OCI-LY7 (cell line): Measurements from ENCODE around the gene MALRD1. TPM values are rescaled to one million over a fixed set of nuclear protein-coding genes. Genes with fewer than 3 reads are reported as not detected.

Experiments
- BruUV-seq: library from RNA; stranded (reverse); fragments of 400-500 nt; replicated peaks from 2 replicates; lab custom pipeline; 2021; lab: Mats Ljungman, UMichigan
- CTCF ChIA-PET: fragments of 300-600 bp; sonication (Branson Sonifier 250); formaldehyde crosslinking; loops from one replicate; lab custom pipeline; 2022; ENCODE audit warnings: antibody characterized with exemption; ENCODE audit not compliant: unreplicated experiment; lab: Charles Lee
- POLR2A ChIA-PET: fragments of 300-600 bp; sonication (Branson Sonifier 250); formaldehyde crosslinking; loops from one replicate; lab custom pipeline; 2022; ENCODE audit warnings: antibody characterized with exemption; lab: Charles Lee
- DNase-seq: peaks from one replicate; pipeline ENCODE4 v3.0.0-alpha.2; 2015; ENCODE audit warnings: low spot score
- H2AFZ ChIP-seq: fragments of 200-600 bp; sonication (generic), shearing (Covaris generic); 2 replicates; pipeline ENCODE4 v1.6.1; 2014; ENCODE audit warnings: mild to moderate bottlenecking, antibody characterized with exemption, low read length, moderate library complexity
- H3K27ac ChIP-seq: fragments of 200-600 bp; sonication (generic); 2 replicates; pipeline ENCODE4 v1.5.1; 2014; ENCODE audit warnings: mixed run types, low read depth, mild to moderate bottlenecking, moderate library complexity, low read length, inconsistent platforms; ENCODE audit not compliant: poor library complexity, severe bottlenecking
- H3K36me3 ChIP-seq: fragments of 200-600 bp; sonication (generic); 2 replicates; pipeline ENCODE4 v1.6.1; 2014; ENCODE audit warnings: mild to moderate bottlenecking, antibody characterized with exemption, low read length, moderate library complexity, mixed read lengths; ENCODE audit not compliant: insufficient read depth
- H3K4me1 ChIP-seq: fragments of 200-600 bp; sonication (generic); 2 replicates; pipeline ENCODE4 v1.5.1; 2014; ENCODE audit warnings: mild to moderate bottlenecking, low read length; ENCODE audit not compliant: insufficient read depth, poor library complexity, severe bottlenecking
- H3K4me2 ChIP-seq: fragments of 200-600 bp; sonication (generic); 2 replicates; pipeline ENCODE4 v1.6.1; 2014; ENCODE audit warnings: mild to moderate bottlenecking, low read length
- H3K4me3 ChIP-seq: fragments of 200-600 bp; sonication (generic); 2 replicates; pipeline ENCODE4 v1.5.1; 2014; ENCODE audit warnings: mild to moderate bottlenecking, low read depth, low read length; ENCODE audit not compliant: poor library complexity, severe bottlenecking
- H3K79me2 ChIP-seq: fragments of 200-600 bp; sonication (generic); 2 replicates; pipeline ENCODE4 v1.6.1; 2016; ENCODE audit warnings: low read depth, mild to moderate bottlenecking, low read length, moderate library complexity, mixed read lengths; ENCODE audit not compliant: insufficient read depth
- H3K9me2 ChIP-seq: fragments of 200-600 bp; sonication (generic); 2 replicates; pipeline ENCODE4 v1.6.1; 2016; ENCODE audit warnings: mild to moderate bottlenecking, low read length, mixed read lengths; ENCODE audit not compliant: insufficient read depth
- H3K9me3 ChIP-seq: fragments of 200-600 bp; sonication (generic); 2 replicates; pipeline ENCODE4 v1.6.1; 2014; ENCODE audit warnings: mild to moderate bottlenecking, mixed run types, low read length, mixed read lengths
- H4K20me1 ChIP-seq: fragments of 200-600 bp; sonication (generic); 2 replicates; pipeline ENCODE4 v1.6.1; 2014; ENCODE audit warnings: mild to moderate bottlenecking, antibody characterized with exemption, low read length, moderate library complexity, mixed read lengths; ENCODE audit not compliant: insufficient read depth
- EZH2phosphoT487 ChIP-seq: fragments of 200-600 bp; sonication (generic); IDR thresholded peaks from 2 replicates; pipeline ENCODE4 v1.6.1; 2018; ENCODE audit warnings: low read depth, borderline replicate concordance, mild to moderate bottlenecking, mixed run types, antibody characterized with exemption, low read length, moderate library complexity, mixed read lengths
- intact Hi-C: fragments of 100-400 bp; cut with micrococcal nuclease; formaldehyde crosslinking; loops from one replicate; pipeline ENCODE4 v1.10.0; 2022; ENCODE audit not compliant: unreplicated experiment
- total RNA-seq, 2 experiments: library from RNA; depleted of rRNA in 1 of 2; stranded (reverse); fragments of >200 nt in 1 of 2; shearing (Covaris generic) in 1 of 2; gene quantifications; 2 replicates each; pipeline ENCODE4 v1.2.3, GENCODE V29; 2014 to 2022
- TF ChIP-seq, protein P1 (sequence below): fragments of 200-600 bp; sonication (generic); conservative IDR thresholded peaks from 2 replicates; pipeline ENCODE4 v1.5.1; 2014; ENCODE audit warnings: mild to moderate bottlenecking, antibody characterized with exemption, low read length, moderate library complexity, mixed read lengths

MALRD1 gene
- total RNA-seq, 2 experiments from 2014 or later: not detected

DNA sequence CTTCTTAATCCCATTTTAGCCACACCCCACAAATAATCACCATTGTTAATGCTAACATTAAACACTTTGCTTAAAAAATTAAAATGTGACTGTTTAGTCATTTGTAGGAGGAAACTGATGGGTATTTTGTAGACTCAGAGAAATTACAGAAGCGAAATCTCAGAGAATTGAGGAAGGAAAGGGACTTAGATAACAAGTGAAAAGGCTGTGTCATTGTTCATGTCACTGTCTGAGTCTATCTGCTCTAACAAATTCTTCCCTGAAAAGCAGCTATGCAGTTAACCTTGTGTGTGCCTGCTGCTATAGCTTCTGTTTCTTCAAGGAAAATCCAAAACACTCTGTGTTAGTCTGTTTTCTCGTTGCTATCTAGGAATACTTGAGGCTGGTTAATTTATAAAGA is 726.7 kb downstream of the MALRD1 start:
- H3K9me2 ChIP-seq: no peaks in the 10 kb centered on the region
- POLR2A ChIA-PET: no interaction called here
- no peaks in the 10 kb centered on the region for H3K4me1 ChIP-seq
- no peak for DNase-seq
- H4K20me1 ChIP-seq: no peaks in the 10 kb centered on the region
- TF ChIP-seq EZH2phosphoT487: no peak
- TF ChIP-seq, protein P1, sequence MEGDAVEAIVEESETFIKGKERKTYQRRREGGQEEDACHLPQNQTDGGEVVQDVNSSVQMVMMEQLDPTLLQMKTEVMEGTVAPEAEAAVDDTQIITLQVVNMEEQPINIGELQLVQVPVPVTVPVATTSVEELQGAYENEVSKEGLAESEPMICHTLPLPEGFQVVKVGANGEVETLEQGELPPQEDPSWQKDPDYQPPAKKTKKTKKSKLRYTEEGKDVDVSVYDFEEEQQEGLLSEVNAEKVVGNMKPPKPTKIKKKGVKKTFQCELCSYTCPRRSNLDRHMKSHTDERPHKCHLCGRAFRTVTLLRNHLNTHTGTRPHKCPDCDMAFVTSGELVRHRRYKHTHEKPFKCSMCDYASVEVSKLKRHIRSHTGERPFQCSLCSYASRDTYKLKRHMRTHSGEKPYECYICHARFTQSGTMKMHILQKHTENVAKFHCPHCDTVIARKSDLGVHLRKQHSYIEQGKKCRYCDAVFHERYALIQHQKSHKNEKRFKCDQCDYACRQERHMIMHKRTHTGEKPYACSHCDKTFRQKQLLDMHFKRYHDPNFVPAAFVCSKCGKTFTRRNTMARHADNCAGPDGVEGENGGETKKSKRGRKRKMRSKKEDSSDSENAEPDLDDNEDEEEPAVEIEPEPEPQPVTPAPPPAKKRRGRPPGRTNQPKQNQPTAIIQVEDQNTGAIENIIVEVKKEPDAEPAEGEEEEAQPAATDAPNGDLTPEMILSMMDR: no peak
- no peaks in the 10 kb centered on the region for H3K36me3 ChIP-seq
- no peaks in the 10 kb centered on the region for H3K9me3 ChIP-seq
- H2AFZ ChIP-seq: no peak overlapping the region
- H3K4me2 ChIP-seq: no peak overlapping the region
- no peaks in the 10 kb centered on the region for H3K79me2 ChIP-seq
- H3K27ac ChIP-seq: no peak overlapping the region
- no peak overlapping the region for H3K4me3 ChIP-seq
- CTCF ChIA-PET: no interaction called here
- intact Hi-C loops: no loop called here
- no TSS peak for BruUV-seq

DNA sequence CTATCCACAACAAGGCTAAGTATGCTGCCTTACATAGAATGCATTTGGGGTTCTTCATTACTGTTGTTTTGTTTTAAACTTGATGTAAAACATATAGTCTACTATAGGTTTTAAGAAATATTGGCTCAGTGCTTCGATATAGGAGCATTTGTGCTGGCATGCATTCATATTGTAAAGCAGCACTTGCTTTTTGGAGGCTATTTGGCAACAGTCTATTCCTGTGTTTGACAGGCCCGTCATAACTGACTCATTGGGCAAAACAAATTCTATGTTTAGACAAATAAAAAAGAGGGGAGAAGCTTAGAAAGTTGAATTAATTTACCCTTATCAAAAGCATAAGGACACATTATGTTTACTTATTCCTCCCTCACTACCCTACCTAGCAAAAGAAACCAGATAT is 729.2 kb downstream of the MALRD1 start:
- intact Hi-C loops: no loop called here
- no TSS peak for BruUV-seq
- Histone ChIP-seq H3K36me3 (no peaks in the 10 kb centered on the region), H3K79me2 (no peaks in the 10 kb centered on the region), H3K9me3 (no peaks in the 10 kb centered on the region), H4K20me1 (no peaks in the 10 kb centered on the region), H3K9me2 (no peaks in the 10 kb centered on the region), H3K27ac (no peak overlapping the region), H3K4me3 (no peak overlapping the region), H2AFZ (no peak overlapping the region), H3K4me1 (no peaks in the 10 kb centered on the region), H3K4me2 (no peak overlapping the region)
- CTCF ChIA-PET: no interaction called here
- TF ChIP-seq, protein P1: no peak
- TF ChIP-seq EZH2phosphoT487: no peak
- no peak for DNase-seq
- POLR2A ChIA-PET: no interaction called here

DNA sequence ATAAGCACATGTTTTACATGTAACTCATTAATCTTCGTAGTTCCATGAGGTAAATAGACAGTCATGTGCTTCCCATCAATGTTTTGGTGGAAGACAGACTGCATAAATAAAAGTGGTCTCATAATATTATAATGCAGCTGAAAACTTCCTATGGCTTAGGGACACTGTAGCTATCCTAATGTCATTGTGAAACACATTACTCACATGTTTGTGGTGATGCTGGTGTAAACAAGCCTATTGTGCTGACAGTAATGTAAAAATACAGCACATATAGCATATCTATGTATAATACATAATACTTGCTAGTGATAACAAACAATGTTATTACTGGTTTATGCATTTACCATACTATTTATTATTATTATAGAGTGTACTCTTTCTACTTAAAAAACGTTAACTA is 730.4 kb downstream of the MALRD1 start:
- Histone ChIP-seq H3K9me2 (no peaks in the 10 kb centered on the region), H3K36me3 (no peaks in the 10 kb centered on the region), H3K4me1 (no peaks in the 10 kb centered on the region), H4K20me1 (no peaks in the 10 kb centered on the region), H3K27ac (no peak overlapping the region), H3K4me3 (no peak overlapping the region), H3K9me3 (no peaks in the 10 kb centered on the region), H2AFZ (no peak overlapping the region), H3K79me2 (no peaks in the 10 kb centered on the region), H3K4me2 (no peak overlapping the region)
- CTCF ChIA-PET: no interaction called here
- no TSS peak for BruUV-seq
- intact Hi-C loops: no loop called here
- TF ChIP-seq EZH2phosphoT487: no peak
- TF ChIP-seq, protein P1: no peak
- no peak for DNase-seq
- POLR2A ChIA-PET: interaction anchor here (0.6 kb wide), 1 partner anchor 306 kb away, joined by 7 read pairs; no protein-coding TSS in a partner anchor
